GM21737 (cell line): Measurements from ENCODE around the gene ZNF763.
A peak's percentile ranks its signal among the peaks of the same experiment; 100 is the strongest.
"Not testable (repeated sequence)": the region's sequence is repeated elsewhere in the genome, so short reads cannot be mapped to it uniquely, and the experiment has no call there.

Experiments used
- ATAC-seq: cut with Tn5 transposase; IDR thresholded peaks from one replicate; pipeline ENCODE4 v1.9.1; 2021; ENCODE audit warnings: mild to moderate bottlenecking, moderate library complexity; ENCODE audit not compliant: unreplicated experiment

The ZNF763 gene

GRCh38 chr19:11971041-11971440 lies 6.2 kb downstream of the ZNF763 start:
- ATAC-seq = no peak

GRCh38 chr19:11973019-11973810 lies 8.4 kb downstream of the ZNF763 start:
- ATAC-seq = no peak

GRCh38 chr19:11978492-11979100 lies 13.8 kb downstream of the ZNF763 start:
- ATAC-seq = no peak

GRCh38 chr19:11979527-11979926 lies 14.7 kb downstream of the ZNF763 start:
- ATAC-seq = no peak

GRCh38 chr19:11982526-11982925 lies 17.7 kb downstream of the ZNF763 start:
- no peak for ATAC-seq

- no peak for ATAC-seq
These were observed 20.1 kb downstream of the ZNF763 start for GRCh38 chr19:11984986-11985385.

- no peak for ATAC-seq
These were observed 21.9 kb downstream of the ZNF763 start for GRCh38 chr19:11986754-11987153.

- peak; percentile 73 for ATAC-seq
These were observed 22.8 kb downstream of the ZNF763 start for GRCh38 chr19:11987405-11988281.

GRCh38 chr19:11989112-11989456 lies 24.2 kb downstream of the ZNF763 start:
- no peak for ATAC-seq

- not testable (repeated sequence) for ATAC-seq
These were observed 27.1 kb downstream of the ZNF763 start for GRCh38 chr19:11991921-11992320.

GRCh38 chr19:11995174-11995573 lies 30.3 kb downstream of the ZNF763 start:
- no peak for ATAC-seq

- peak; percentile 66 for ATAC-seq
These were observed 35.5 kb downstream of the ZNF763 start for GRCh38 chr19:12000152-12000981.

GRCh38 chr19:12015015-12015752 lies 50.3 kb downstream of the ZNF763 start:
- no peak for ATAC-seq

GRCh38 chr19:12015753-12016116 lies 50.9 kb downstream of the ZNF763 start:
- ATAC-seq = no peak
